ENCODE measurements around the gene ATP1A4. TPM values are rescaled to one million over a fixed set of nuclear protein-coding genes. Genes with fewer than 3 reads are reported as not detected.

Gene ATP1A4
- polyA plus RNA-seq, 1 experiment = not detected

- POLR2A ChIA-PET = no interaction called here
- CTCF ChIA-PET = interaction anchor here (0.8 kb wide), 2 partner anchors 55 to 58 kb away, joined by 3 read pairs; no protein-coding TSS in a partner anchor
- Histone ChIP-seq H3K36me3 (ENCODE audit: control insufficient read depth, insufficient read depth, low read length) (no peaks in the 10 kb centered on the region), H3K27me3 (ENCODE audit: control insufficient read depth, insufficient read depth, low read length) (no peaks in the 10 kb centered on the region; the same call in 1 of the 2 replicates), H3K4me3 (ENCODE audit: low read depth, low read length) (no peak overlapping the region)
- no peak for TF ChIP-seq CTCF (IDR thresholded peaks at IDR 0.05; ENCODE audit: insufficient read depth, low read depth, low read length)
- no peak for DNase-seq (ENCODE audit: low read depth)
Measured at GRCh38 chr1:160158534-160158933, 7.1 kb downstream of the ATP1A4 start.

GRCh38 chr1:160159846-160160245 is 8.4 kb downstream of the ATP1A4 start:
- ChIA-PET CTCF (interaction anchor here (1.0 to 3.6 kb wide), 6 partner anchors 11 to 92 kb away, joined by 3 to 22 read pairs (median 4); no protein-coding TSS in a partner anchor), POLR2A (no interaction called here)

GRCh38 chr1:160161965-160162705 is 10.7 kb downstream of the ATP1A4 start:
- no peaks in the 10 kb centered on the region for H3K36me3 ChIP-seq (ENCODE audit: control insufficient read depth, insufficient read depth, low read length)
- CTCF ChIA-PET = interaction anchor here (0.6 to 3.6 kb wide), 17 partner anchors 10 to 363 kb away, joined by 3 to 22 read pairs (median 4); no protein-coding TSS in a partner anchor
- no peaks in the 10 kb centered on the region; the same call in 1 of the 2 replicates for H3K27me3 ChIP-seq (ENCODE audit: control insufficient read depth, insufficient read depth, low read length)
- no peak for DNase-seq (ENCODE audit: low read depth)
- no peak overlapping the region for H3K4me3 ChIP-seq (ENCODE audit: low read depth, low read length)
- POLR2A ChIA-PET = no interaction called here
- TF ChIP-seq CTCF (IDR thresholded peaks at IDR 0.05; ENCODE audit: insufficient read depth, low read depth, low read length) = peak; percentile 65

More at GRCh38 chr1:160159846-160160245, 8.4 kb downstream of the ATP1A4 start:
- TF ChIP-seq CTCF (IDR thresholded peaks at IDR 0.05; ENCODE audit: insufficient read depth, low read depth, low read length) = no peak
- DNase-seq (ENCODE audit: low read depth) = no peak
- H3K36me3 ChIP-seq (ENCODE audit: control insufficient read depth, insufficient read depth, low read length) = no peaks in the 10 kb centered on the region
- H3K27me3 ChIP-seq (ENCODE audit: control insufficient read depth, insufficient read depth, low read length) = no peaks in the 10 kb centered on the region; the same call in 1 of the 2 replicates
- H3K4me3 ChIP-seq (ENCODE audit: low read depth, low read length) = no peak overlapping the region

GRCh38 chr1:160162931-160163330 is 11.5 kb downstream of the ATP1A4 start:
- DNase-seq (ENCODE audit: low read depth) = no peak
- POLR2A ChIA-PET = no interaction called here
- H3K4me3 ChIP-seq (ENCODE audit: low read depth, low read length) = no peak overlapping the region
- TF ChIP-seq CTCF (IDR thresholded peaks at IDR 0.05; ENCODE audit: insufficient read depth, low read depth, low read length) = no peak
- H3K36me3 ChIP-seq (ENCODE audit: control insufficient read depth, insufficient read depth, low read length) = no peaks in the 10 kb centered on the region
- H3K27me3 ChIP-seq (ENCODE audit: control insufficient read depth, insufficient read depth, low read length) = no peaks in the 10 kb centered on the region; the same call in 1 of the 2 replicates
- CTCF ChIA-PET = interaction anchor here (0.6 to 3.1 kb wide), 15 partner anchors 9 to 159 kb away, joined by 3 to 22 read pairs (median 4); no protein-coding TSS in a partner anchor

- ChIA-PET POLR2A (interaction anchor here (0.6 kb wide), 1 partner anchor 57 kb away, joined by 3 read pairs; no protein-coding TSS in a partner anchor), CTCF (interaction anchor here (0.6 to 1.7 kb wide), 7 partner anchors 27 to 85 kb away, joined by 3 to 6 read pairs (median 4); no protein-coding TSS in a partner anchor)
- no peaks in the 10 kb centered on the region for H3K36me3 ChIP-seq (ENCODE audit: control insufficient read depth, insufficient read depth, low read length)
- DNase-seq (ENCODE audit: low read depth) = no peak
- no peak overlapping the region for H3K4me3 ChIP-seq (ENCODE audit: low read depth, low read length)
- no peaks in the 10 kb centered on the region; the same call in 1 of the 2 replicates for H3K27me3 ChIP-seq (ENCODE audit: control insufficient read depth, insufficient read depth, low read length)
- peak; percentile 20; the same call in 1 of the 2 replicates for TF ChIP-seq CTCF (IDR thresholded peaks at IDR 0.05; ENCODE audit: insufficient read depth, low read depth, low read length)
Measured at GRCh38 chr1:160163615-160164014, 12.2 kb downstream of the ATP1A4 start.

Data from BJ (cell line).